Measurements from ENCODE around the gene CNTNAP2. TPM values are rescaled to one million over a fixed set of nuclear protein-coding genes. Genes with fewer than 3 reads are reported as not detected.

The CNTNAP2 gene
- total RNA-seq, 1 donor from 2014 or later = 9.2 TPM

- TF ChIP-seq, protein P1, sequence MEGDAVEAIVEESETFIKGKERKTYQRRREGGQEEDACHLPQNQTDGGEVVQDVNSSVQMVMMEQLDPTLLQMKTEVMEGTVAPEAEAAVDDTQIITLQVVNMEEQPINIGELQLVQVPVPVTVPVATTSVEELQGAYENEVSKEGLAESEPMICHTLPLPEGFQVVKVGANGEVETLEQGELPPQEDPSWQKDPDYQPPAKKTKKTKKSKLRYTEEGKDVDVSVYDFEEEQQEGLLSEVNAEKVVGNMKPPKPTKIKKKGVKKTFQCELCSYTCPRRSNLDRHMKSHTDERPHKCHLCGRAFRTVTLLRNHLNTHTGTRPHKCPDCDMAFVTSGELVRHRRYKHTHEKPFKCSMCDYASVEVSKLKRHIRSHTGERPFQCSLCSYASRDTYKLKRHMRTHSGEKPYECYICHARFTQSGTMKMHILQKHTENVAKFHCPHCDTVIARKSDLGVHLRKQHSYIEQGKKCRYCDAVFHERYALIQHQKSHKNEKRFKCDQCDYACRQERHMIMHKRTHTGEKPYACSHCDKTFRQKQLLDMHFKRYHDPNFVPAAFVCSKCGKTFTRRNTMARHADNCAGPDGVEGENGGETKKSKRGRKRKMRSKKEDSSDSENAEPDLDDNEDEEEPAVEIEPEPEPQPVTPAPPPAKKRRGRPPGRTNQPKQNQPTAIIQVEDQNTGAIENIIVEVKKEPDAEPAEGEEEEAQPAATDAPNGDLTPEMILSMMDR (conservative IDR thresholded peaks at IDR 0.05; ENCODE audit: low read depth, low read length) = no peak
Measured at GRCh38 chr7:146397141-146397540, 280.5 kb downstream of the CNTNAP2 start.

GRCh38 chr7:146401939-146402338, 285.3 kb downstream of the CNTNAP2 start:
- DNase-seq (ENCODE audit: low read depth) = no peak
- TF ChIP-seq, protein P1 (conservative IDR thresholded peaks at IDR 0.05; ENCODE audit: low read depth, low read length) = no peak
- no peak overlapping the region for H3K4me3 ChIP-seq (ENCODE audit: low read depth, low read length)

More at GRCh38 chr7:146397141-146397540, 280.5 kb downstream of the CNTNAP2 start:
- no peak for DNase-seq (ENCODE audit: low read depth)
- H3K4me3 ChIP-seq (ENCODE audit: low read depth, low read length) = no peak overlapping the region

GRCh38 chr7:146405737-146406136, 289.1 kb downstream of the CNTNAP2 start:
- no peak for DNase-seq (ENCODE audit: low read depth)
- H3K4me3 ChIP-seq (ENCODE audit: low read depth, low read length) = no peak overlapping the region
- TF ChIP-seq, protein P1 (conservative IDR thresholded peaks at IDR 0.05; ENCODE audit: low read depth, low read length) = no peak

DNA sequence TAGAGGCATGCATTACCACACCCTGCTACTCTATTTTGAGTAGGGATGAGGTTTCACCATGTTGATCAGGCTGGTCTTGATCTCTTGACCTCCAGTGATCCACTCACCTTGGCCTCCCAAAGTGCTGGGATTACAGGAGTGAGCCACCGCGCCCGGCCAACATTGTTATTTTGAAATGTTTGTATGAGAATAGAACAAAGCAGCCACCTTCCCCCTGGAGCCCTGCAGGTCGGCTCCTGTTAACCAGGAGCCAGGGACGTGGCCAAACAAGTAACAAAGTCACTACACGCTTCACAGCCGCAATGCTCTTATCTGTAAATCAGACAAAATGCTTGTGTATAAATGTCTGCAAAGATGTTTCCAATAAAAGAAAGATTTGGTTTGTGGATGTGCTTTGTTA, 295.4 kb downstream of the CNTNAP2 start:
- TF ChIP-seq, protein P1 (conservative IDR thresholded peaks at IDR 0.05; ENCODE audit: low read depth, low read length) = no peak
- H3K4me3 ChIP-seq (ENCODE audit: low read depth, low read length) = no peak overlapping the region
- DNase-seq (ENCODE audit: low read depth) = no peak

DNA sequence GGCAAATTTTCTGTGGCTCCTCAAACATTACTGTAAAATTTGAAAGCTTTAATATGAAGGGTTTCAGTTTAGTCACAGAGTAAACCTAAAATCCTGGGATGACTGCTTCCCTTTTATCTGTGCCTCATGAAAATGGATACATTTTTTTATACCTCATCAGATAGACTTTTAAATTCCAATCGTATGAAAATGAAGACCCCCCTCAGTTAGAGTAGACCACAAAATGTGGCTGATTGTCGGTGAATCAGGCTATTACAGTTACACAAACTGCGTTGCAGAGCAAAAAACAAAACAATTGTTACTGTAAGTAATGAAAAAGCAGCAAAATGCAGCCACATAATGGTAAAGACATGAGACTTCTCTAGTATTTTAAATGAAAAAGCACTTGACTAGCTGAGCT, 296.2 kb downstream of the CNTNAP2 start:
- DNase-seq (ENCODE audit: low read depth) = no peak
- TF ChIP-seq, protein P1 (conservative IDR thresholded peaks at IDR 0.05; ENCODE audit: low read depth, low read length) = no peak
- no peak overlapping the region for H3K4me3 ChIP-seq (ENCODE audit: low read depth, low read length)

DNA sequence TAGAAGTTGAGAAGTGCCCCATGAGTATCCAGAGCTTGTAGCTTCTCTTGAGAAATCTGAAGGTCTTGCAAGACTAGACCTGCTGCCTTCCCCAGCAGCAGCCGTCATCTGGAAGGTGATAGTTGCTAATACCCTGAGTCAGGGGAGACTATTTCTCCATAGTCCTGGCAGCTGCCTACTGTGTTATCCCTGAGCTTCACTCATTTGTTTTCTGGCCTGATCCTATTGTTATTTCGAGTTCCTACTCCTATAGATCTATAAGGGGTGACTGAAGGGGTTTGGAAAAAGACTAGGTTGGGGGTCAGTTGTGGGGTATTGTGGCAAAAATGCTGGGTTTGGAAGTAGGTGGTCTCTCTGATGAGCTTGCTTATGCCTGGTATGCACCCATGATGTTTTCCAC, 297.8 kb downstream of the CNTNAP2 start:
- H3K4me3 ChIP-seq (ENCODE audit: low read depth, low read length) = no peak overlapping the region
- DNase-seq (ENCODE audit: low read depth) = no peak
- TF ChIP-seq, protein P1 (conservative IDR thresholded peaks at IDR 0.05; ENCODE audit: low read depth, low read length) = no peak

GRCh38 chr7:146414937-146415336, 298.3 kb downstream of the CNTNAP2 start:
- no peak overlapping the region for H3K4me3 ChIP-seq (ENCODE audit: low read depth, low read length)
- DNase-seq (ENCODE audit: low read depth) = no peak
- TF ChIP-seq, protein P1 (conservative IDR thresholded peaks at IDR 0.05; ENCODE audit: low read depth, low read length) = no peak
